Keratinocyte (primary cell): ENCODE results near the gene HGF. TPM values are rescaled to one million over a fixed set of nuclear protein-coding genes. Genes with fewer than 3 reads are reported as not detected.

ENCODE experiments used
- DNase-seq: peaks from one replicate; pipeline ENCODE4 v3.0.0-alpha.2; 2011; ENCODE audit warnings: low read depth, missing footprints, low spot score
- FAIRE-seq: peaks from 2 replicates; lab custom pipeline; 2011; peaks lifted over from hg19 to GRCh38; lab: Jason Lieb, UNC
- H2AFZ ChIP-seq: 2 replicates; pipeline ENCODE4 v1.6.0; 2012; ENCODE audit warnings: low read length, control low read depth, inconsistent platforms; ENCODE audit not compliant: control insufficient read depth
- H3K27ac ChIP-seq: 2 replicates; pipeline ENCODE4 v1.5.1; 2011; ENCODE audit warnings: low read length; ENCODE audit not compliant: control insufficient read depth, insufficient read depth
- H3K27me3 ChIP-seq: 3 replicates; pipeline ENCODE4 v1.6.0; 2011; ENCODE audit warnings: low read length; ENCODE audit not compliant: control insufficient read depth, insufficient read depth; ENCODE audit errors: extremely low read depth
- H3K36me3 ChIP-seq, 2 experiments: 2 replicates in 1 of 2; 3 replicates in 1 of 2; pipeline ENCODE4 v1.5.1; 2011; ENCODE audit warnings: low read length in 2 of 2, mild to moderate bottlenecking in 1 of 2; ENCODE audit not compliant: control insufficient read depth in 2 of 2, insufficient read depth in 2 of 2; ENCODE audit errors: extremely low read depth in 1 of 2
- H3K4me1 ChIP-seq: 3 replicates; pipeline ENCODE4 v1.5.1; 2011; ENCODE audit warnings: low read length; ENCODE audit not compliant: control insufficient read depth, insufficient read depth; ENCODE audit errors: extremely low read depth
- H3K4me2 ChIP-seq: 3 replicates; pipeline ENCODE4 v1.6.0; 2011; ENCODE audit warnings: low read depth, low read length; ENCODE audit not compliant: control insufficient read depth, insufficient read depth; ENCODE audit errors: extremely low read depth
- H3K4me3 ChIP-seq, 3 experiments: fragments of 200-600 bp in 1 of 3; sonication (generic) in 1 of 3; 2 replicates in 2 of 3; 3 replicates in 1 of 3; pipeline ENCODE4 v1.5.1; 2011 to 2016; ENCODE audit warnings: low read length in 3 of 3, mild to moderate bottlenecking in 3 of 3, control low read depth in 2 of 3, inconsistent platforms in 1 of 3, low read depth in 1 of 3, mixed read lengths in 1 of 3, mixed run types in 1 of 3, moderate library complexity in 1 of 3; ENCODE audit not compliant: control insufficient read depth in 2 of 3, insufficient read depth in 2 of 3; ENCODE audit errors: extremely low read depth in 1 of 3
- H3K79me2 ChIP-seq: 2 replicates; pipeline ENCODE4 v1.6.0; 2012; ENCODE audit warnings: low read length; ENCODE audit not compliant: control insufficient read depth, insufficient read depth
- H3K9ac ChIP-seq: 3 replicates; pipeline ENCODE4 v1.6.0; 2011; ENCODE audit warnings: low read length; ENCODE audit not compliant: control insufficient read depth, insufficient read depth; ENCODE audit errors: extremely low read depth
- H3K9me1 ChIP-seq: 3 replicates; pipeline ENCODE4 v1.6.0; 2011; ENCODE audit warnings: low read length; ENCODE audit not compliant: control insufficient read depth, insufficient read depth; ENCODE audit errors: extremely low read depth
- H3K9me3 ChIP-seq: 2 replicates; pipeline ENCODE4 v1.5.1; 2012; ENCODE audit warnings: low read depth, low read length; ENCODE audit not compliant: control insufficient read depth
- H4K20me1 ChIP-seq: 3 replicates; pipeline ENCODE4 v1.6.0; 2011; ENCODE audit warnings: low read length; ENCODE audit not compliant: control insufficient read depth, insufficient read depth; ENCODE audit errors: extremely low read depth
- EZH2 ChIP-seq: IDR thresholded peaks from one replicate; pipeline ENCODE4 v1.6.1; 2012; ENCODE audit warnings: inconsistent platforms, mild to moderate bottlenecking, low read length, moderate library complexity
- dilution Hi-C: fragments of 300-500 bp; cut with MboI; formaldehyde crosslinking; loops from one replicate; pipeline ENCODE4 v1.7.0; 2020; ENCODE audit warnings: low sequenced_read_pairs; ENCODE audit not compliant: extremely low pct_ligation_motif_present
- polyA plus RNA-seq, 5 experiments: library from polyadenylated mRNA; depleted of rRNA in 3 of 5; stranded (reverse) in 3 of 5; stranded (forward) in 1 of 5; unstranded in 1 of 5; fragments of >200 nt; gene quantifications; 1 replicate in 1 of 5; 2 replicates in 3 of 5; 3 replicates in 1 of 5; pipeline versions ENCODE4 v1.2.1 to v1.2.3, GENCODE V29; 2011 to 2012; ENCODE audit warnings: missing spikeins in 2 of 5, low read depth in 1 of 5, low replicate concordance in 1 of 5
- TF ChIP-seq, protein P1 (sequence below), 3 experiments: IDR thresholded peaks in 1 of 3; conservative IDR thresholded peaks in 1 of 3; optimal IDR thresholded peaks in 1 of 3; 2 replicates in 2 of 3; 3 replicates in 1 of 3; pipeline versions ENCODE3 to v1.5.1; 2011; ENCODE audit warnings: low read length in 3 of 3, mild to moderate bottlenecking in 3 of 3, moderate library complexity in 2 of 3, control low read depth in 1 of 3, inconsistent platforms in 1 of 3; ENCODE audit not compliant: insufficient read depth in 2 of 3; ENCODE audit errors: extremely low read depth in 1 of 3

HGF gene
- polyA plus RNA-seq, 1 donor (not counting 4 experiments of a cell fraction or from before 2014, with no cell fraction given), result not detected

DNA sequence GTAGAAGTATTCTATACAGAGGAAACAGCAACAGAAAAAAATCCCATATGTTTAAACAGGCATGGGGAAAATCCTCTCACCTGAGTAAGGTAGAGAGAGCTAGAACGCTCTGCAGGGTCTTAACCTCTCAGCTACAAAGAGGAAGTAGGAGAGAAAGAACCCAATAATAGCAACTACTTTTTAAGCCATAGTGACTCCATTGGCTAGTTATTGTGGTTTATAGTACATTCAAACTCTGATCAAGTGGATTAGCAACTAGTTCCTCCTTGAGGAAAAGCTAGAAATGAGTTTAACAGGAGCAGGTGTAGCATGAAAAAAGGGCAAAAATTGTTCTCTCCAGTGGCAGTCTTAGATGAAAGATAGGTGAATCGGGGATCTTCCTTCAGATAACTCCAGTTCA, 89.7 kb downstream of the HGF start:
- Histone ChIP-seq H3K9me3 (no peaks in the 10 kb centered on the region), H3K4me2 (no peak overlapping the region), H2AFZ (no peak overlapping the region), H3K9me1 (no peaks in the 10 kb centered on the region), H3K27me3 (no peaks in the 10 kb centered on the region), H4K20me1 (no peaks in the 10 kb centered on the region), H3K9ac (no peak overlapping the region), H3K79me2 (no peaks in the 10 kb centered on the region), H3K4me1 (peaks cover 11% of the 10 kb centered on the region), H3K27ac (no peak overlapping the region), H3K36me3 (no peaks in the 10 kb centered on the region), H3K4me3 (no peak overlapping the region)
- no peak for FAIRE-seq
- DNase-seq, result no peak
- TF ChIP-seq, protein P1, sequence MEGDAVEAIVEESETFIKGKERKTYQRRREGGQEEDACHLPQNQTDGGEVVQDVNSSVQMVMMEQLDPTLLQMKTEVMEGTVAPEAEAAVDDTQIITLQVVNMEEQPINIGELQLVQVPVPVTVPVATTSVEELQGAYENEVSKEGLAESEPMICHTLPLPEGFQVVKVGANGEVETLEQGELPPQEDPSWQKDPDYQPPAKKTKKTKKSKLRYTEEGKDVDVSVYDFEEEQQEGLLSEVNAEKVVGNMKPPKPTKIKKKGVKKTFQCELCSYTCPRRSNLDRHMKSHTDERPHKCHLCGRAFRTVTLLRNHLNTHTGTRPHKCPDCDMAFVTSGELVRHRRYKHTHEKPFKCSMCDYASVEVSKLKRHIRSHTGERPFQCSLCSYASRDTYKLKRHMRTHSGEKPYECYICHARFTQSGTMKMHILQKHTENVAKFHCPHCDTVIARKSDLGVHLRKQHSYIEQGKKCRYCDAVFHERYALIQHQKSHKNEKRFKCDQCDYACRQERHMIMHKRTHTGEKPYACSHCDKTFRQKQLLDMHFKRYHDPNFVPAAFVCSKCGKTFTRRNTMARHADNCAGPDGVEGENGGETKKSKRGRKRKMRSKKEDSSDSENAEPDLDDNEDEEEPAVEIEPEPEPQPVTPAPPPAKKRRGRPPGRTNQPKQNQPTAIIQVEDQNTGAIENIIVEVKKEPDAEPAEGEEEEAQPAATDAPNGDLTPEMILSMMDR (optimal IDR thresholded peaks at IDR 0.05 in 1 of 3, IDR thresholded peaks at IDR 0.05 in 1 of 3, conservative IDR thresholded peaks at IDR 0.05 in 1 of 3; ENCODE audit: extremely low read depth in 1 of 3, insufficient read depth in 2 of 3, low read length in 3 of 3), result no peak
- no peak for TF ChIP-seq EZH2
- dilution Hi-C loops, result no loop called here

DNA sequence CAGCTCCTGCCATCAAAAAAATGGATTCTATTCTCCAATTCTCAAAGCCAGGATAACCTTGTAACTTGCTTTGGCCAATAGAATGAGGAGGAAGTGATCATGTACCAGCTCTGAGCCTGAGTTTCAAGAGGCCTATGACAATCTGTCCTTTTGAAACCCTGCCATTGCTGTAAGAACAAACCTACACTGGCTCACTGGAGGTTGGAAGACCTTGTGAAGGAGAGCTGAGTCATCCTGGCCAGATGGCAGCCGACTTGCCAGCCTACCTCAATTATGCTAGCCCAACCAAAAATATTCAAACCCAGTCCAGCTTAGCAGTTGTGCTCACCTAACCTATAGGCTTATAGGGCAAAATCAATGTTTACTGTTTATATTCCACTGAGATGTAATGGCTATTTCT, 93.0 kb downstream of the HGF start:
- Histone ChIP-seq H3K9ac (no peak overlapping the region), H3K36me3 (no peaks in the 10 kb centered on the region), H3K9me3 (no peaks in the 10 kb centered on the region), H3K27ac (no peak overlapping the region), H3K4me1 (no peaks in the 10 kb centered on the region), H3K79me2 (no peaks in the 10 kb centered on the region), H3K9me1 (no peaks in the 10 kb centered on the region), H2AFZ (peak overlapping the region; percentile 52), H3K4me2 (no peak overlapping the region), H3K4me3 (no peak overlapping the region), H4K20me1 (no peaks in the 10 kb centered on the region), H3K27me3 (no peaks in the 10 kb centered on the region)
- TF ChIP-seq EZH2, result no peak
- TF ChIP-seq, protein P1 (optimal IDR thresholded peaks at IDR 0.05 in 1 of 3, IDR thresholded peaks at IDR 0.05 in 1 of 3, conservative IDR thresholded peaks at IDR 0.05 in 1 of 3; ENCODE audit: extremely low read depth in 1 of 3, insufficient read depth in 2 of 3, low read length in 3 of 3), result no peak
- peak; percentile 67 for FAIRE-seq
- no peak for DNase-seq
- dilution Hi-C loops, result no loop called here
